Measurements from ENCODE around the gene BCL10.

BCL10 gene

GRCh38 chr1:85220756-85221201 is 55.7 kb downstream of the BCL10 start:
- DNase-seq (ENCODE audit: low read depth): no peak

DNA sequence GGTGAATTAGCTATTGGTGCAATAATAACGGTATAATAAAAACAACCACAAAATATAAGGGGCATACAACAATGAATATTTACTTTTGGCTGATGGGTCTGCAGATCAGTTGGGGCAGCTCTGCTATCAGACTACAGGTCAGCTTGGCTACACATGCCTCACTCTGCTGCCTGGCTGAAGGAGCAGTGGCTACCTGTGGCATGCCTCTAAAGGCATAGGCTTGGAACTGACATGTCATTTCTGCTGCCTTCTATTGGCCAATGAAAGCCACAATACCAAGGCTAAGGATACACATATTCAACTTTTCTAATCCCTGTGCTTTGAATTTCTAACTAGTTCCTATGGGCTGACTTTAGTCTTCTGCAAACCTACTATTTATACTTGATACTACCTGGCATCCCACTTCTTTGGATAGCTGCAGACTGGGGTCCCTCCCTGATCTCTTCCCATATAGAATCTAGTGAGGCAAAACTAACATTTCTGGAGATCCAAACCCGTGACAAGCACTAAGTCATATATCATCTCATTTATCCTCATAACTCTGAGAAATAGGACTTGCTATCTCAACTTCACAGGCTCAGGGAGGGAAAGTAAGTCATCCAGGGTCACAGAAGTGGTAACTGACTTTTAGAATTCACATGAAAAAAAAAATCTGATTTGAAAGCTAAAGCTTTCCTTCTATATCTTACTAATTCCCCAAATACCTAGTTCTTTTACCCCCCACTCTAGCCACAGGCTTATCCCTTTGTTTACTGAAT is 56.4 kb downstream of the BCL10 start:
- DNase-seq (ENCODE audit: low read depth): no peak

DNA sequence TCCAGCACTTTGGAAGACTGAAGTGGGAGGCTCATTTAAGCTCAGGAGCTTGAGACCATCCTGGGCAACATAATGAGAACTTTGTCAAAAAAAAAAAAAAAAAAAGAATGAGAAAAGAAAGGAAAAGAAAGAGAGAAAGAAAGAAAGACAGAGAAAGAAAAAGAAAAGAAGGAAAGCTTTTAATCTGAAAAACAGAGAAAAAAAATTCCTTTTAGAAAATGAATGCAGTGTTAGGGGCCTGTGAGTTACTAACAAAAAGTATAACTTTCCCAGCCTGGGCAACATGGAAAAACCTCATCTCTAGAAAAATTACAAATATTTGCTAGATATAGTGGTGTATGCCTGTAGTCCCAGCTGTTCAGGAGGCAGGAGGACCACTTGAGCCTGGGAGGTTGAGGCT is 59.7 kb downstream of the BCL10 start:
- DNase-seq (ENCODE audit: low read depth): no peak
